GM12891 (cell line): ENCODE results near the gene DDN.
A peak's percentile ranks its signal among the peaks of the same experiment; 100 is the strongest.

Experiments used
- DNase-seq: peaks from one replicate; pipeline ENCODE4 v3.0.0; 2011; ENCODE audit warnings: low spot score; ENCODE audit not compliant: insufficient read length
- FAIRE-seq: peaks from 2 replicates; lab custom pipeline; 2011; peaks lifted over from hg19 to GRCh38; lab: Jason Lieb, UNC
- PAX5 ChIP-seq: IDR thresholded peaks from 2 replicates; pipeline ENCODE4 v1.6.1; 2011; ENCODE audit warnings: low read length, moderate library complexity, mild to moderate bottlenecking; ENCODE audit not compliant: insufficient read depth, severe bottlenecking
- POLR2A ChIP-seq: IDR thresholded peaks from 2 replicates; pipeline ENCODE4 v1.6.1; 2011; ENCODE audit warnings: low read depth, low read length, control low read depth
- POLR2AphosphoS5 ChIP-seq: IDR thresholded peaks from 2 replicates; pipeline ENCODE4 v1.6.1; 2011; ENCODE audit warnings: low read depth, low read length, control low read depth
- POU2F2 ChIP-seq: IDR thresholded peaks from 2 replicates; pipeline ENCODE4 v1.6.1; 2011; ENCODE audit warnings: low read depth, mild to moderate bottlenecking, control low read depth, low read length, moderate library complexity
- SPI1 ChIP-seq: IDR thresholded peaks from 2 replicates; pipeline ENCODE4 v1.6.1; 2011; ENCODE audit warnings: low read depth, low read length, control low read depth
- TAF1 ChIP-seq: IDR thresholded peaks from 2 replicates; pipeline ENCODE4 v1.6.1; 2011; ENCODE audit warnings: low read depth, low read length, control low read depth

DDN gene

GRCh38 chr12:48985901-48986300 lies 13.3 kb downstream of the DDN start:
- no peak for FAIRE-seq
- no peak for TF ChIP-seq PAX5
- TF ChIP-seq POLR2A: no peak
- TF ChIP-seq TAF1: no peak
- TF ChIP-seq SPI1: no peak
- no peak for TF ChIP-seq POU2F2
- no peak for DNase-seq

GRCh38 chr12:48985475-48985897 lies 13.7 kb downstream of the DDN start:
- FAIRE-seq: no peak
- no peak for DNase-seq
- no peak for TF ChIP-seq POLR2AphosphoS5
- TF ChIP-seq PAX5: no peak
- no peak for TF ChIP-seq SPI1
- TF ChIP-seq POLR2A: no peak
- no peak for TF ChIP-seq TAF1

- no peak for FAIRE-seq
- TF ChIP-seq TAF1 (no peak), SPI1 (no peak), POLR2AphosphoS5 (no peak), POU2F2 (no peak), POLR2A (no peak)
- DNase-seq: no peak
These were observed 16.6 kb downstream of the DDN start for GRCh38 chr12:48982397-48983080.

GRCh38 chr12:48981757-48982157 lies 17.4 kb downstream of the DDN start:
- DNase-seq (no peak), FAIRE-seq (no peak)
- no peak for TF ChIP-seq POLR2A
- no peak for TF ChIP-seq SPI1
- no peak for TF ChIP-seq TAF1
- no peak for TF ChIP-seq POLR2AphosphoS5
- no peak for TF ChIP-seq PAX5
- no peak for TF ChIP-seq POU2F2

GRCh38 chr12:48980953-48981756 lies 18.0 kb downstream of the DDN start:
- TF ChIP-seq TAF1: no peak
- TF ChIP-seq POU2F2: no peak
- TF ChIP-seq POLR2AphosphoS5: no peak
- TF ChIP-seq POLR2A: no peak
- TF ChIP-seq PAX5: no peak
- no peak for TF ChIP-seq SPI1
- DNase-seq: no peak
- FAIRE-seq: peak; percentile 80

GRCh38 chr12:48980389-48980952 lies 18.7 kb downstream of the DDN start:
- no peak for DNase-seq
- TF ChIP-seq SPI1: no peak
- TF ChIP-seq POU2F2: no peak
- no peak for TF ChIP-seq POLR2A
- TF ChIP-seq PAX5: no peak
- TF ChIP-seq TAF1: no peak
- no peak for TF ChIP-seq POLR2AphosphoS5
- peak; percentile 69 for FAIRE-seq

GRCh38 chr12:48979602-48980388 lies 19.4 kb downstream of the DDN start:
- DNase-seq (no peak), FAIRE-seq (peak; percentile 50)

GRCh38 chr12:48978741-48979601 lies 20.2 kb downstream of the DDN start:
- FAIRE-seq (peak; percentile 68), DNase-seq (no peak)
- no peak for TF ChIP-seq POLR2AphosphoS5
- no peak for TF ChIP-seq POLR2A
- TF ChIP-seq POU2F2: no peak
- no peak for TF ChIP-seq TAF1
- no peak for TF ChIP-seq SPI1
- no peak for TF ChIP-seq PAX5

More at GRCh38 chr12:48979602-48980388, 19.4 kb downstream of the DDN start:
- TF ChIP-seq POLR2AphosphoS5 (no peak), POU2F2 (no peak), SPI1 (peak; percentile 62)

GRCh38 chr12:48978291-48978740 lies 20.9 kb downstream of the DDN start, which contains the start of gene WNT1:
WNT1 (plus strand) TSS chr12:48978322; CDS start chr12:48978651, 329 bp downstream.
- no peak for TF ChIP-seq PAX5
- TF ChIP-seq SPI1: no peak
- TF ChIP-seq TAF1: no peak
- TF ChIP-seq POLR2AphosphoS5: no peak
- no peak for TF ChIP-seq POU2F2
- TF ChIP-seq POLR2A: no peak
- FAIRE-seq (no peak), DNase-seq (no peak)
